Astrocyte of the spinal cord (primary cell): ENCODE measurements around the gene AGBL5.
A peak's percentile ranks its signal among the peaks of the same experiment; 100 is the strongest.

Experiments used
- DNase-seq: peaks from one replicate; pipeline ENCODE4 v3.0.0; 2011; ENCODE audit warnings: low read depth, low spot score
- H3K4me3 ChIP-seq: 2 replicates; pipeline ENCODE4 v1.5.1; 2011; ENCODE audit warnings: low read depth, mild to moderate bottlenecking, low read length, moderate library complexity
- CTCF ChIP-seq: IDR thresholded peaks from 2 replicates; pipeline ENCODE4 v1.5.1; 2012; ENCODE audit warnings: low read depth, mild to moderate bottlenecking, low read length, inconsistent platforms
- in situ Hi-C: cut with HindIII; loops from 2 replicates; pipeline ENCODE4 v1.10.0; 2017; ENCODE audit warnings: low sequenced_read_pairs

The AGBL5 gene

GRCh38 chr2:27094353-27094984 is 43.0 kb downstream of the AGBL5 start:
- in situ Hi-C loops, result no loop called here
- H3K4me3 ChIP-seq, result no peak overlapping the region
- TF ChIP-seq CTCF, result no peak
- DNase-seq, result no peak

GRCh38 chr2:27095427-27095744 is 43.9 kb downstream of the AGBL5 start:
- no peak for DNase-seq
- no peak overlapping the region for H3K4me3 ChIP-seq
- TF ChIP-seq CTCF, result no peak
- in situ Hi-C loops, result no loop called here

- no peak for TF ChIP-seq CTCF
- in situ Hi-C loops, result no loop called here
- H3K4me3 ChIP-seq, result peak overlapping the region; percentile 16
- peak; percentile 44 for DNase-seq
Measured at GRCh38 chr2:27095745-27096651, 44.5 kb downstream of the AGBL5 start.

GRCh38 chr2:27096748-27097297 is 45.4 kb downstream of the AGBL5 start:
- no peak overlapping the region for H3K4me3 ChIP-seq
- no peak for DNase-seq
- in situ Hi-C loops, result no loop called here
- no peak for TF ChIP-seq CTCF

- in situ Hi-C loops, result no loop called here
- no peak overlapping the region for H3K4me3 ChIP-seq
- no peak for DNase-seq
- TF ChIP-seq CTCF, result no peak
Measured at GRCh38 chr2:27097341-27097740, 45.9 kb downstream of the AGBL5 start.

- no peak overlapping the region for H3K4me3 ChIP-seq
- TF ChIP-seq CTCF, result no peak
- DNase-seq, result no peak
- in situ Hi-C loops, result no loop called here
Measured at GRCh38 chr2:27099334-27099955, 48.0 kb downstream of the AGBL5 start.
